ENCODE measurements around the gene FARP1.

The FARP1 gene

DNA sequence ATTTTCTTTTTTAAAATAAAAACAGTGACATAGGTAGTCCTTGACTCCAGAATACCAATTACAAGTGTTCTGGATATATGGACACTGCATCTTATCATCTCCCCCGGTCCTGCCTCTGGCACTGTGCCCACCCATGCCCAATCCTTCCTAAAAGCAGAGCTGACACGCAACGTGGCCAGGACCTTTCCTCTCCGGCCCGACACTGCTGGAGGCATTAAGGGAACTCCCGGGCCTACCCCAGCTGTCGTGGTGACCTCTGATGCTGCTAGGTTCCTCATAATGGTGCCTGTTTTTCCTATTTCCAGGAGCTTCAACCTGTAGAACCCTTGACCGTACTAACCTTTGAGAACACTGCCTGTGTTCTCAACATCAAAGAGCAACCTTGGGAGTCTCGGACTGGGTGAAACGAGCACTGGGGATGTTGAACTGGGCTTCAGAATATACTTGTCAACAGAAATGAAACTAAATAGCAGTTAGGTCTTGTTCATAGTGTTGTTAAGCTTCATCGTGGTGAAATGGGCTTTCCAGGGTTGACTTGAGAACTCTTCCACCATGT is 48.1 kb downstream of the FARP1 start:
- no peaks in the 10 kb centered on the region for H3K27me3 ChIP-seq (ENCODE audit: insufficient read depth, low read depth, severe bottlenecking)
- no peak overlapping the region for H3K27ac ChIP-seq
- no peak overlapping the region for H3K4me3 ChIP-seq (ENCODE audit: low read depth, low read length)
- no peaks in the 10 kb centered on the region for H3K9me3 ChIP-seq (ENCODE audit: severe bottlenecking)
- no peak for DNase-seq
- TF ChIP-seq, protein P1, sequence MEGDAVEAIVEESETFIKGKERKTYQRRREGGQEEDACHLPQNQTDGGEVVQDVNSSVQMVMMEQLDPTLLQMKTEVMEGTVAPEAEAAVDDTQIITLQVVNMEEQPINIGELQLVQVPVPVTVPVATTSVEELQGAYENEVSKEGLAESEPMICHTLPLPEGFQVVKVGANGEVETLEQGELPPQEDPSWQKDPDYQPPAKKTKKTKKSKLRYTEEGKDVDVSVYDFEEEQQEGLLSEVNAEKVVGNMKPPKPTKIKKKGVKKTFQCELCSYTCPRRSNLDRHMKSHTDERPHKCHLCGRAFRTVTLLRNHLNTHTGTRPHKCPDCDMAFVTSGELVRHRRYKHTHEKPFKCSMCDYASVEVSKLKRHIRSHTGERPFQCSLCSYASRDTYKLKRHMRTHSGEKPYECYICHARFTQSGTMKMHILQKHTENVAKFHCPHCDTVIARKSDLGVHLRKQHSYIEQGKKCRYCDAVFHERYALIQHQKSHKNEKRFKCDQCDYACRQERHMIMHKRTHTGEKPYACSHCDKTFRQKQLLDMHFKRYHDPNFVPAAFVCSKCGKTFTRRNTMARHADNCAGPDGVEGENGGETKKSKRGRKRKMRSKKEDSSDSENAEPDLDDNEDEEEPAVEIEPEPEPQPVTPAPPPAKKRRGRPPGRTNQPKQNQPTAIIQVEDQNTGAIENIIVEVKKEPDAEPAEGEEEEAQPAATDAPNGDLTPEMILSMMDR (IDR thresholded peaks at IDR 0.05; ENCODE audit: low read depth, low read length), result no peak
- H3K36me3 ChIP-seq, result peaks cover 9% of the 10 kb centered on the region; the same call in 1 of the 2 replicates

DNA sequence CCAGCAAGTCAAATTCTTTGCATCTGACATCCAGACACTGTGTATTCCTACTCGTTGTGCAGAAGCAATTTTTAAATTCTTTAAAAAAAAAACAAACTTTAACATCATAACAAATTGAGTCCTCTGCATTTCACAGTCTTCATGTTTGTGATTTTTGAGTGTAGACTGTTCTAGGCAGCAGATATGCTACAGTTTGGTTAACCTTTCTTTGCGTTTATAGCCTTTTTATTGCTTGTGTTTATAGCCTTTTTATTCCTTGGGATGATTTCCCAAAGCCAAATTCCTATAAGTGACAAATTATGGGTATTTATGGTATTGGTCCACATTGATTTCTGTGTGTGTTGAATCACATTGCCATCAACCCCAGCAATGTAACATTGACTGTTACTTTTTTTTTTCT is 49.1 kb downstream of the FARP1 start:
- no peak for DNase-seq
- Histone ChIP-seq H3K27ac (no peak overlapping the region), H3K36me3 (peaks cover 9% of the 10 kb centered on the region; the same call in 1 of the 2 replicates), H3K27me3 (ENCODE audit: insufficient read depth, low read depth, severe bottlenecking) (no peaks in the 10 kb centered on the region), H3K4me3 (ENCODE audit: low read depth, low read length) (no peak overlapping the region), H3K9me3 (ENCODE audit: severe bottlenecking) (no peaks in the 10 kb centered on the region)
- TF ChIP-seq, protein P1 (IDR thresholded peaks at IDR 0.05; ENCODE audit: low read depth, low read length), result no peak

- DNase-seq, result no peak
- no peak overlapping the region for H3K27ac ChIP-seq
- peaks cover 19% of the 10 kb centered on the region for H3K36me3 ChIP-seq
- TF ChIP-seq, protein P1 (IDR thresholded peaks at IDR 0.05; ENCODE audit: low read depth, low read length), result no peak
- H3K9me3 ChIP-seq (ENCODE audit: severe bottlenecking), result peaks cover 4% of the 10 kb centered on the region
- no peaks in the 10 kb centered on the region for H3K27me3 ChIP-seq (ENCODE audit: insufficient read depth, low read depth, severe bottlenecking)
- H3K4me3 ChIP-seq (ENCODE audit: low read depth, low read length), result no peak overlapping the region
Observed at GRCh38 chr13:98195054-98195791, 52.3 kb downstream of the FARP1 start.

DNA sequence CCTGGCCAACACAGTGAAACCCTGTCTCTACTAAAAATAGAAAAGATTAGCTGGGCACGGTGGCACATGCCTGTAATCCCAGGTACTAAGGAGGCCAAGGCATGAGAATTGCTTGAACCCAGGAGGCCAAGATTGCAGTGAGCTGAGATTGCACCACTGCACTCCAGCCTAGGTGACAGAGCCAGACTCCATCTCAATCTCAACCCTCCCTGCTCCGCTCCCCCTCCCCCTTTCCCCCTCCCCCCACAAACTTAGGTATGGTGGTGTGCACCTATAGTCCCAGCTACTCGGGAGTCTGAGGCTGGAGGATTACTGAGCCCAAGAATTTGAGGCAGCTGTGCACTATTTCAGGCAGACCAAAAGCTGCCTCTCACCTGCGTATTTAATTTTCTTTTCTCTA is 55.8 kb downstream of the FARP1 start:
- Histone ChIP-seq H3K36me3 (peaks cover 40% of the 10 kb centered on the region), H3K4me3 (ENCODE audit: low read depth, low read length) (no peak overlapping the region), H3K9me3 (ENCODE audit: severe bottlenecking) (peaks cover 18% of the 10 kb centered on the region), H3K27ac (no peak overlapping the region), H3K27me3 (ENCODE audit: insufficient read depth, low read depth, severe bottlenecking) (no peaks in the 10 kb centered on the region)
- TF ChIP-seq, protein P1 (IDR thresholded peaks at IDR 0.05; ENCODE audit: low read depth, low read length), result no peak
- DNase-seq, result no peak

DNA sequence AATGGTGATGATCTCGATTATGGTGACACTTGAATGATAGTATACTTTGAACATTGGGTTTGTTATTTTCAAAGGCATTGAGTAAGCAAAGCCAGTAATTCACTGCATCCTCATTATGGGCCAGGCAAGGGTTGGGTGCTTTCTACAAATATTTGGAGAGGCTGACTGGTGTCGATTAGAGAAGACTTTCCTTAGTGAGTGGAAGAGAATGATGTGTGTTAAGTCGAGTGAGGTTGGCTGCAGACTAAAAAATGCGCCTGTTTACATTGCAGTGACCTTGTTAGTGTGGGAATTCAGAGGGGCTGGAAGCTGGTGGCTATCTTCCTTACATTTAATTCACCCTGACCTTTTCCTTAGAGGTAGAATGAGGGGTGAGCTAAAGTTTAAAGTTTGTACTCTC is 56.6 kb downstream of the FARP1 start:
- DNase-seq, result no peak
- Histone ChIP-seq H3K36me3 (peaks cover 45% of the 10 kb centered on the region), H3K27ac (no peak overlapping the region), H3K4me3 (ENCODE audit: low read depth, low read length) (no peak overlapping the region), H3K27me3 (ENCODE audit: insufficient read depth, low read depth, severe bottlenecking) (no peaks in the 10 kb centered on the region), H3K9me3 (ENCODE audit: severe bottlenecking) (peaks cover 26% of the 10 kb centered on the region)
- TF ChIP-seq, protein P1 (IDR thresholded peaks at IDR 0.05; ENCODE audit: low read depth, low read length), result no peak
